Thyroid gland (tissue), 4 donors: ENCODE measurements around the gene BTN3A1.

Source experiments
- CTCF ChIP-seq, 6 experiments: fragments of 200-600 bp in 3 of 6; fragments of 450-650 bp in 3 of 6; sonication (generic) in 3 of 6; IDR thresholded peaks; one replicate each; pipeline ENCODE4 v1.5.1; 2016 to 2019; ENCODE audit warnings: antibody characterized with exemption in 6 of 6, mild to moderate bottlenecking in 2 of 6, inconsistent platforms in 1 of 6, moderate library complexity in 1 of 6
- POLR2A ChIP-seq, 2 donors: fragments of 450-650 bp; IDR thresholded peaks; one replicate each; pipeline ENCODE4 v1.6.1; 2017; ENCODE audit warnings: antibody characterized with exemption in 2 of 2, mild to moderate bottlenecking in 2 of 2, moderate library complexity in 1 of 2

GRCh38 chr6:26358511-26358981 is 43.5 kb upstream of the BTN3A1 start:
- TF ChIP-seq CTCF (IDR thresholded peaks at IDR 0.05) (no peak), POLR2A (IDR thresholded peaks at IDR 0.05) (no peak)
